ENCODE measurements around the gene ASCC1.

ASCC1 gene

DNA sequence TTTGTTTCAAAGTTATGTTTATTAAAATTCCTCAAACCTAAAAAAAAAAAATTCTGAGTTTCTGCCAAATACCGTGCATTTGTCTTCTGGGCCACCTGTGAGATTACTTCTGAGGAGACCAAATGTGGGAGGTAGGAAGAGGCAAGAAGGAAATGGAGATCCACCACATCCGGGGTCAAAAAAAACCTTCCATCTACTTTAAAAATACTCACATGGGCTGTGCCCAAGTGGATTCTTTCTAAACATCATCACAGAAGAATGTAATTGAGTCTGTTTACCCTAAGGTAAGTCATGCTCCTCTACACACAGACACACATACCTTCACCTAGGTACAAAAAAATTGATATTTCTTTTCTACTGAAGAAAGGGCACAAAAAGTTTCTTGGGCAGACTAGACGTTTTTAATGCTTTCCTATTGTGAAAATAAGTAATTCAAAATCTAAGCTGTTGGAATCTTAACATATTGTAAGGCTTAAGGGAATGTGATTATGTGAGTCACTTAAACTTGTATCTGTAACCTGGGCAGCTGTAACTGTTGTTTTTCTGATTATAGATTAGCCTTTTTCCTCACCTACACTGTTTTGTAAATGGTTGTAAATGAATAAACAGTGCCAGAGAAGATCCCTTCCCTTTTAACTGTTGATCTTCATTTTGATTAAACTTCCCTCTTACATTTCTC lies 108.6 kb downstream of the ASCC1 start:
- DNase-seq (ENCODE audit: low read depth) = peak; percentile 81
- TF ChIP-seq, protein P1, sequence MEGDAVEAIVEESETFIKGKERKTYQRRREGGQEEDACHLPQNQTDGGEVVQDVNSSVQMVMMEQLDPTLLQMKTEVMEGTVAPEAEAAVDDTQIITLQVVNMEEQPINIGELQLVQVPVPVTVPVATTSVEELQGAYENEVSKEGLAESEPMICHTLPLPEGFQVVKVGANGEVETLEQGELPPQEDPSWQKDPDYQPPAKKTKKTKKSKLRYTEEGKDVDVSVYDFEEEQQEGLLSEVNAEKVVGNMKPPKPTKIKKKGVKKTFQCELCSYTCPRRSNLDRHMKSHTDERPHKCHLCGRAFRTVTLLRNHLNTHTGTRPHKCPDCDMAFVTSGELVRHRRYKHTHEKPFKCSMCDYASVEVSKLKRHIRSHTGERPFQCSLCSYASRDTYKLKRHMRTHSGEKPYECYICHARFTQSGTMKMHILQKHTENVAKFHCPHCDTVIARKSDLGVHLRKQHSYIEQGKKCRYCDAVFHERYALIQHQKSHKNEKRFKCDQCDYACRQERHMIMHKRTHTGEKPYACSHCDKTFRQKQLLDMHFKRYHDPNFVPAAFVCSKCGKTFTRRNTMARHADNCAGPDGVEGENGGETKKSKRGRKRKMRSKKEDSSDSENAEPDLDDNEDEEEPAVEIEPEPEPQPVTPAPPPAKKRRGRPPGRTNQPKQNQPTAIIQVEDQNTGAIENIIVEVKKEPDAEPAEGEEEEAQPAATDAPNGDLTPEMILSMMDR (IDR thresholded peaks at IDR 0.05; ENCODE audit: insufficient read depth, low read depth, low read length, missing control alignments) = no peak
- H3K4me3 ChIP-seq (ENCODE audit: low read length) = no peak overlapping the region

DNA sequence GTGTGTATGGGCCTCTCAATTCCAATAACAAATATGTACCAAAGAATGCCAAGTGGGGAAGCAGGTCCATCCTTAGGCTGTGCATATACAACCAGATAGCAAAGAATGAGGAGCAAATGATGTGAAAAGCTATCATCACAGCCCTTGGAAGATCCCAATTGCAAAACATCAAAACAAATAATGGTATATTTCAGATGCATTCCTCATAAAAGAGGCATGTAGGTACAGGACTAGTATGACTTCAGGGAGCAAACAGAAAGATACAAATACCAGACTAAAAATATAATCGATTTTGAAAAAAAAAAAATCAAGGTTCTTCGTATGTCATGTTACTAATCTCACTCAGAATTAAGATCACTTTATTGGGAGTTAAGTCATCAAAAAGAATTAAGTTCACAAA lies 109.2 kb downstream of the ASCC1 start:
- no peak overlapping the region for H3K4me3 ChIP-seq (ENCODE audit: low read length)
- DNase-seq (ENCODE audit: low read depth) = peak; percentile 51
- TF ChIP-seq, protein P1 (IDR thresholded peaks at IDR 0.05; ENCODE audit: insufficient read depth, low read depth, low read length, missing control alignments) = no peak

DNA sequence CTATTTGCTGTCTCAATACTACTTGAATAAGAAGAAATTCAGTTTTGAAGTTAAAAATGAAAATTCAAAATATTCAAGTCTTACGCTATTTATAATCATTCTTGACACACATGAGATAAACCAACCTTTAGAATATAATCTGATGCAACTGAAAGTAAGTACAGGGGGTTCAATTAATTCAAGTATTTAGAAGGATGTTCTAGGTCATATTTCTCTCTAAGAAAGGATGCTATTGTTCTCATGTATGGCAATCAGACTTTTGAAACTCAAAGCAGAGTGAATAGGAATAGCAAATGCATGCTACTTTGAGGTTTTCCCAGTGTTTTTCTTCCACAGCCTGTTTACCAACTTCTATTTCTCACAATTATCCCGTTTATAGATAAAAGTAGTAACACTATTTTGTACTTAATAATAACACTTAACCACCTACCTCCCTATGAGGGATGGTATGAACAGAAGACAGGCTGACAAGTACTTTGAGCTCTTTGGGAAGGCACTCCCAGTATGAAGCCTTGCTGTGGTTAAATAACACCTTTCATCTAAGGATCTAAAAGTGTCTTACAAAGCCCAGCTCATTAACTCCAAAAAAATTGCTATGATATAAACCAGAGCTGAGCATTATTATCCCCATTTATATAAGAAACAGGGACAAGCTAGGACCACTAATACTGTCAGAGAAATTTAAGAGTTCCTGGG lies 109.8 kb downstream of the ASCC1 start:
- TF ChIP-seq, protein P1 (IDR thresholded peaks at IDR 0.05; ENCODE audit: insufficient read depth, low read depth, low read length, missing control alignments) = no peak

DNA sequence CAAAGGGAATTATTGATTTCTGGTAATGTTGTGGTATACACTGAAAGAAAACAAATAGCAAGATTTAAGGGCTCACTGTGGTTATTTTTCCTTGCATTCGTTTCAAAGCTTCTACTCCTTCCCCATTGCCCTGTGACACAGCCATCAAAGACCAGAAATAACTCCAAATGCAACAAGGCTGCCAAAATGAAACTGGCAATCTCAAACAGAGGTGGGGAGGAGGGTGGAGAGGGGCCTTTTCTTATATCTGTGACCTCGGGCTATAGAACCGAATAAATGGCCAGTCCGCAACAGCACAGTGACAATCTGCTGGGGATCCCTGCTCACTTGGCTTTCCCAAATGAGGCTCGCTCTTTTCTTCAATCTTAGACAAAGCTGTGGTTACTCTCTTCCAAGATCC lies 110.4 kb downstream of the ASCC1 start:
- TF ChIP-seq, protein P1 (IDR thresholded peaks at IDR 0.05; ENCODE audit: insufficient read depth, low read depth, low read length, missing control alignments) = no peak
- H3K4me3 ChIP-seq (ENCODE audit: low read length) = no peak overlapping the region
- DNase-seq (ENCODE audit: low read depth) = no peak

More for the DNA sequence above, 109.8 kb downstream of the ASCC1 start:
- DNase-seq (ENCODE audit: low read depth) = no peak
- H3K4me3 ChIP-seq (ENCODE audit: low read length) = no peak overlapping the region

DNA sequence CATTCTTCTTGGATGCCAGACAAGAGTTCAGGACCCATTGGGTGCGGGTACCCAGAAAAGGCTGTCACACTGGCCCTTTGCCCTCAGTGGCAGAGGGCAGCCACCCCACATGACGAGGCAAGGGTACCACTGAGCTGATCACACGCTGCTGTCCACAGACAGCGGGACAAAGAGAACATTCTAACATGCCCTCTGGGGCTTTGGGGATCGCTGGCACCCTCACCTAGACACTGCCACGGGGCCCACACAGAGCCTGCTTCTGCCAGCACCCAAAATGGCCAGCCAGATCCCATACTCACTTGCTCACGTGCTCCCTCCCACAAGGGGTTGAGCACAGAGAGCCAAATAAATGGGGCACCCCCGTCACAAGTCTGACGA lies 111.0 kb downstream of the ASCC1 start:
- TF ChIP-seq, protein P1 (IDR thresholded peaks at IDR 0.05; ENCODE audit: insufficient read depth, low read depth, low read length, missing control alignments) = no peak

DNA sequence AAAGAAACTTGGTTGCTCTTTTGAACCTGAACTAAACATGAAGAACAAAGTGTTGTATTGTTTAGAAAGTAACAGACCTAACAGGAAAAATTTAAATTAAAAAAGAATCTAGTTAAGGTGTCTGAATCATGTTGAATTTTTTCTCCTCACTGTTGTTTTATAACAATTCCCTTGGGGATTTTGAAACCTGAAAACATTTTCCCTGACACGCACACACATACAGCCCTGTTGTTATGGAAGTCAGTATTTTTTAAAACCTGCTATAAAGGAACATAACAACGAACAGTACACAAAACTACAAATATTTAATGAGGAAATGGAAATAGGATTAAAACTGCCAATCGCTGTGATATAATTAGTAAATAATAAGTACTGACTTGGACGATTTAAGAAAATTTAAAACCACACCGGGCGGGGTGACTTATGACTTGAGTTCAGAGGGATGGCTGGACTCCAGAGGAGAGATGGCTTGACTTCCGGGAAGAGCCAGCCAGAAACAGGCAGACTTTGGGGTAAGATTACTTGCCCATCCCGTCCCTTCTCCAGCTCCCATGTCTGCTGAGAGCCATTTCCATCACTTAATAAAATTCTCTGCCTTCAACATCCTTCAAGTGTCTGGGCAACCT lies 111.5 kb downstream of the ASCC1 start:
- H3K4me3 ChIP-seq (ENCODE audit: low read length) = no peak overlapping the region
- TF ChIP-seq, protein P1 (IDR thresholded peaks at IDR 0.05; ENCODE audit: insufficient read depth, low read depth, low read length, missing control alignments) = no peak

More for the DNA sequence above, 111.0 kb downstream of the ASCC1 start:
- no peak overlapping the region for H3K4me3 ChIP-seq (ENCODE audit: low read length)
- no peak for DNase-seq (ENCODE audit: low read depth)

More for the DNA sequence above, 111.5 kb downstream of the ASCC1 start:
- no peak for DNase-seq (ENCODE audit: low read depth)

Data from epithelial cell of esophagus (primary cell).